SJSA1 (cell line): ENCODE data around the gene AKAP6. TPM values are rescaled to one million over a fixed set of nuclear protein-coding genes. Genes with fewer than 3 reads are reported as not detected.

Experiments
- DNase-seq, 2 experiments: peaks; one replicate each; pipeline ENCODE4 v3.0.0-alpha.2; 2015 to 2020; ENCODE audit warnings: low spot score in 2 of 2, low read depth in 1 of 2
- H3K27ac ChIP-seq: fragments of 250-450 bp; sonication (Bioruptor Pico); 2 replicates; pipeline ENCODE4 v1.5.1; 2020; ENCODE audit warnings: mild to moderate bottlenecking, moderate library complexity
- H3K27me3 ChIP-seq: fragments of 250-450 bp; sonication (Bioruptor Pico); replicated peaks from 2 replicates; pipeline ENCODE4 v1.5.1; 2020; ENCODE audit warnings: mild to moderate bottlenecking, moderate library complexity
- H3K36me3 ChIP-seq: fragments of 250-450 bp; sonication (Bioruptor Pico); 2 replicates; pipeline ENCODE4 v1.5.1; 2020; ENCODE audit warnings: mild to moderate bottlenecking
- H3K4me1 ChIP-seq: fragments of 250-450 bp; sonication (Bioruptor Pico); replicated peaks from 2 replicates; pipeline ENCODE4 v1.6.1; 2021; ENCODE audit warnings: mild to moderate bottlenecking
- H3K4me3 ChIP-seq: fragments of 250-450 bp; sonication (Bioruptor Pico); 2 replicates; pipeline ENCODE4 v1.5.1; 2020; ENCODE audit warnings: mild to moderate bottlenecking
- H3K9me3 ChIP-seq: fragments of 250-450 bp; sonication (Bioruptor Pico); replicated peaks from 2 replicates; pipeline ENCODE4 v1.5.1; 2020; ENCODE audit warnings: mild to moderate bottlenecking
- total RNA-seq: library from RNA; depleted of rRNA; stranded (reverse); fragments of >200 nt; shearing (Covaris generic); gene quantifications from 2 replicates; pipeline ENCODE4 v1.2.3, GENCODE V29; 2014

The AKAP6 gene
- total RNA-seq, 1 experiment from 2014 or later = 3.8 TPM

GRCh38 chr14:32821964-32822653 lies 493.0 kb downstream of the AKAP6 start:
- peaks cover 11% of the 10 kb centered on the region; the same call in 1 of the 2 replicates for H3K4me1 ChIP-seq
- H3K27me3 ChIP-seq = no peaks in the 10 kb centered on the region
- no peaks in the 10 kb centered on the region for H3K9me3 ChIP-seq
- no peak overlapping the region for H3K27ac ChIP-seq
- no peaks in the 10 kb centered on the region for H3K36me3 ChIP-seq
- no peak overlapping the region for H3K4me3 ChIP-seq
- peak in 1 of 2 experiments; percentile 6 for DNase-seq

- no peaks in the 10 kb centered on the region for H3K27me3 ChIP-seq
- H3K36me3 ChIP-seq = no peaks in the 10 kb centered on the region
- peaks cover 12% of the 10 kb centered on the region; the same call in 1 of the 2 replicates for H3K4me1 ChIP-seq
- no peaks in the 10 kb centered on the region for H3K9me3 ChIP-seq
- H3K4me3 ChIP-seq = no peak overlapping the region
- H3K27ac ChIP-seq = no peak overlapping the region
- DNase-seq = no peak
These were observed 494.6 kb downstream of the AKAP6 start for GRCh38 chr14:32823706-32824105.

GRCh38 chr14:32824195-32824594 lies 495.1 kb downstream of the AKAP6 start:
- Histone ChIP-seq H3K4me3 (no peak overlapping the region), H3K36me3 (no peaks in the 10 kb centered on the region), H3K27ac (no peak overlapping the region), H3K27me3 (no peaks in the 10 kb centered on the region), H3K9me3 (no peaks in the 10 kb centered on the region), H3K4me1 (peaks cover 14% of the 10 kb centered on the region; the same call in 1 of the 2 replicates)
- DNase-seq = no peak

- H3K36me3 ChIP-seq = no peaks in the 10 kb centered on the region
- H3K4me1 ChIP-seq = peaks cover 14% of the 10 kb centered on the region; the same call in 1 of the 2 replicates
- H3K27me3 ChIP-seq = no peaks in the 10 kb centered on the region
- H3K27ac ChIP-seq = no peak overlapping the region
- H3K4me3 ChIP-seq = no peak overlapping the region
- no peak for DNase-seq
- no peaks in the 10 kb centered on the region for H3K9me3 ChIP-seq
These were observed 496.0 kb downstream of the AKAP6 start for GRCh38 chr14:32825058-32825457.

- Histone ChIP-seq H3K4me3 (no peak overlapping the region), H3K9me3 (no peaks in the 10 kb centered on the region), H3K27me3 (no peaks in the 10 kb centered on the region), H3K4me1 (peaks cover 14% of the 10 kb centered on the region; the same call in 1 of the 2 replicates), H3K27ac (no peak overlapping the region), H3K36me3 (no peaks in the 10 kb centered on the region)
- DNase-seq = no peak
These were observed 497.4 kb downstream of the AKAP6 start for GRCh38 chr14:32826404-32827082.

GRCh38 chr14:32827514-32827913 lies 498.4 kb downstream of the AKAP6 start:
- Histone ChIP-seq H3K4me3 (no peak overlapping the region), H3K27me3 (no peaks in the 10 kb centered on the region), H3K9me3 (no peaks in the 10 kb centered on the region), H3K36me3 (no peaks in the 10 kb centered on the region), H3K4me1 (0 out of 2 replicates have a peak, but pooled peaks cover 4% of the 10 kb centered on the region), H3K27ac (no peak overlapping the region)
- no peak for DNase-seq

- no peaks in the 10 kb centered on the region for H3K9me3 ChIP-seq
- no peaks in the 10 kb centered on the region for H3K4me1 ChIP-seq
- H3K4me3 ChIP-seq = no peak overlapping the region
- H3K27ac ChIP-seq = no peak overlapping the region
- no peaks in the 10 kb centered on the region for H3K27me3 ChIP-seq
- no peaks in the 10 kb centered on the region for H3K36me3 ChIP-seq
- DNase-seq = no peak
These were observed 506.8 kb downstream of the AKAP6 start for GRCh38 chr14:32835924-32836323.

GRCh38 chr14:32841698-32842097 lies 512.6 kb downstream of the AKAP6 start:
- Histone ChIP-seq H3K4me1 (no peaks in the 10 kb centered on the region), H3K36me3 (no peaks in the 10 kb centered on the region), H3K9me3 (no peaks in the 10 kb centered on the region), H3K4me3 (no peak overlapping the region), H3K27ac (no peak overlapping the region), H3K27me3 (no peaks in the 10 kb centered on the region)
- no peak for DNase-seq

GRCh38 chr14:32846821-32847365 lies 517.8 kb downstream of the AKAP6 start:
- no peak for DNase-seq
- Histone ChIP-seq H3K27ac (no peak overlapping the region), H3K4me1 (no peaks in the 10 kb centered on the region), H3K36me3 (no peaks in the 10 kb centered on the region), H3K4me3 (no peak overlapping the region), H3K9me3 (no peaks in the 10 kb centered on the region), H3K27me3 (no peaks in the 10 kb centered on the region)

GRCh38 chr14:32847867-32848266 lies 518.8 kb downstream of the AKAP6 start:
- Histone ChIP-seq H3K27ac (no peak overlapping the region), H3K4me3 (no peak overlapping the region), H3K9me3 (no peaks in the 10 kb centered on the region), H3K27me3 (no peaks in the 10 kb centered on the region), H3K4me1 (no peaks in the 10 kb centered on the region), H3K36me3 (no peaks in the 10 kb centered on the region)
- no peak for DNase-seq

- Histone ChIP-seq H3K27ac (no peak overlapping the region), H3K27me3 (no peaks in the 10 kb centered on the region), H3K4me1 (no peaks in the 10 kb centered on the region), H3K9me3 (no peaks in the 10 kb centered on the region), H3K36me3 (no peaks in the 10 kb centered on the region), H3K4me3 (no peak overlapping the region)
- DNase-seq = no peak
These were observed 536.8 kb downstream of the AKAP6 start for GRCh38 chr14:32865827-32866376.

GRCh38 chr14:32883188-32883587 lies 554.1 kb downstream of the AKAP6 start:
- DNase-seq = no peak
- Histone ChIP-seq H3K4me3 (no peak overlapping the region), H3K27me3 (no peaks in the 10 kb centered on the region), H3K27ac (no peak overlapping the region), H3K9me3 (no peaks in the 10 kb centered on the region), H3K4me1 (no peaks in the 10 kb centered on the region), H3K36me3 (no peaks in the 10 kb centered on the region)
